GM12878 (cell line): ENCODE results near the gene NCAPD3. TPM values are rescaled to one million over a fixed set of nuclear protein-coding genes. Genes with fewer than 3 reads are reported as not detected.

Source experiments
- ATAC-seq: fragments of 200-7000 bp; cut with Tn5 transposase; 3 replicates; pipeline ENCODE4 v1.9.1; 2020; ENCODE audit warnings: mild to moderate bottlenecking, moderate library complexity
- BruUV-seq: library from RNA; stranded (reverse); fragments of 400-500 nt; replicated peaks from 2 replicates; lab custom pipeline; 2021; lab: Mats Ljungman, UMichigan
- CTCF ChIA-PET: fragments of 300-600 bp; sonication (Branson Sonifier 250); formaldehyde crosslinking; extraction: SDS; loops from one replicate; lab custom pipeline; 2021; ENCODE audit warnings: inconsistent platforms; lab: Yijun Ruan, JAX
- POLR2A ChIA-PET: fragments of 350-600 bp; formaldehyde crosslinking; extraction: SDS; loops from one replicate; lab custom pipeline; 2021; ENCODE audit warnings: inconsistent platforms; lab: Charles Lee
- RAD21 ChIA-PET: fragments of 300-600 bp; sonication (Branson Sonifier 250); formaldehyde crosslinking; loops from one replicate; lab custom pipeline; 2023; ENCODE audit warnings: antibody characterized with exemption; ENCODE audit not compliant: unreplicated experiment; lab: Charles Lee
- SMC1A ChIA-PET: fragments of 300-600 bp; sonication (Branson Sonifier 250); formaldehyde crosslinking; loops from one replicate; lab custom pipeline; 2023; ENCODE audit not compliant: unreplicated experiment, uncharacterized antibody; lab: Charles Lee
- DNase-seq: peaks from one replicate; pipeline ENCODE4 v3.0.0-alpha.2; 2011; ENCODE audit warnings: low read depth, low spot score
- FAIRE-seq: peaks from 3 replicates; lab custom pipeline; 2011; peaks lifted over from hg19 to GRCh38; lab: Jason Lieb, UNC
- H2AFZ ChIP-seq: 2 replicates; pipeline ENCODE4 v1.6.0; 2011; ENCODE audit warnings: low read depth, low read length, control low read depth; ENCODE audit not compliant: control insufficient read depth
- H3K27ac ChIP-seq: 2 replicates; pipeline ENCODE4 v1.5.1; 2011; ENCODE audit warnings: control low read depth; ENCODE audit not compliant: control insufficient read depth, insufficient read depth
- H3K27me3 ChIP-seq, 2 experiments: replicated peaks in 1 of 2; 2 replicates each; pipeline versions ENCODE4 v1.6.0 to v1.6.1; 2011; ENCODE audit warnings: low read length in 1 of 2; ENCODE audit not compliant: control insufficient read depth in 2 of 2, insufficient read depth in 2 of 2
- H3K36me3 ChIP-seq, 2 experiments: 2 replicates each; pipeline ENCODE4 v1.5.1; 2011; ENCODE audit warnings: low read length in 1 of 2; ENCODE audit not compliant: control insufficient read depth in 2 of 2, insufficient read depth in 2 of 2
- H3K4me1 ChIP-seq: 2 replicates; pipeline ENCODE4 v1.6.1; 2011; ENCODE audit warnings: mild to moderate bottlenecking, low read length, moderate library complexity, mixed read lengths; ENCODE audit not compliant: control insufficient read depth, insufficient read depth
- H3K4me2 ChIP-seq: 2 replicates; pipeline ENCODE4 v1.6.0; 2011; ENCODE audit warnings: control low read depth; ENCODE audit not compliant: control insufficient read depth, insufficient read depth
- H3K4me3 ChIP-seq: fragments of 200-600 bp; sonication (generic); 2 replicates; pipeline ENCODE4 v1.5.1; 2016
- H3K79me2 ChIP-seq: 2 replicates; pipeline ENCODE4 v1.6.0; 2011; ENCODE audit warnings: low read length; ENCODE audit not compliant: control insufficient read depth, insufficient read depth
- H3K9ac ChIP-seq: 2 replicates; pipeline ENCODE4 v1.8.0; 2011; ENCODE audit warnings: low read length, control low read depth, mixed read lengths; ENCODE audit not compliant: control insufficient read depth, insufficient read depth
- H3K9me3 ChIP-seq: replicated peaks from 3 replicates; pipeline ENCODE4 v1.5.1; 2011; ENCODE audit warnings: mild to moderate bottlenecking, low read length; ENCODE audit not compliant: control insufficient read depth, insufficient read depth
- H4K20me1 ChIP-seq: 2 replicates; pipeline ENCODE4 v1.6.0; 2011; ENCODE audit not compliant: control insufficient read depth, insufficient read depth
- CREB1 ChIP-seq: IDR thresholded peaks from 2 replicates; pipeline ENCODE4 v1.6.1; 2012; ENCODE audit warnings: low read depth, mild to moderate bottlenecking, inconsistent platforms
- CTCF ChIP-seq, 3 experiments: IDR thresholded peaks in 2 of 3; conservative IDR thresholded peaks in 1 of 3; 2 replicates each; pipeline ENCODE4 v1.5.1; 2011; ENCODE audit warnings: low read depth in 3 of 3, low read length in 3 of 3, mild to moderate bottlenecking in 3 of 3, control low read depth in 2 of 3, moderate library complexity in 2 of 3, inconsistent platforms in 1 of 3, mixed read lengths in 1 of 3; ENCODE audit not compliant: control insufficient read depth in 2 of 3, insufficient read depth in 1 of 3; ENCODE audit errors: extremely low read depth in 1 of 3
- EED ChIP-seq: sonication (generic); IDR thresholded peaks from 2 replicates; pipeline ENCODE4 v1.6.1; 2016; ENCODE audit warnings: antibody characterized with exemption, low read depth
- MTA3 ChIP-seq: IDR thresholded peaks from 2 replicates; pipeline ENCODE4 v1.6.1; 2012; ENCODE audit warnings: low read length, inconsistent platforms, borderline replicate concordance
- NFYA ChIP-seq: IDR thresholded peaks from 2 replicates; pipeline ENCODE4 v1.6.1; 2011; ENCODE audit warnings: low read depth, mild to moderate bottlenecking, low read length, improper control_type of control experiment, borderline replicate concordance
- NR2C2 ChIP-seq: IDR thresholded peaks from 2 replicates; pipeline ENCODE4 v1.6.1; 2011; ENCODE audit warnings: borderline replicate concordance, low read depth; ENCODE audit not compliant: control insufficient read depth, insufficient read length
- PKNOX1 ChIP-seq: fragments of 450-650 bp; IDR thresholded peaks from 2 replicates; pipeline ENCODE4 v1.6.1; 2016; ENCODE audit warnings: mild to moderate bottlenecking
- POLR2AphosphoS5 ChIP-seq: IDR thresholded peaks from 2 replicates; pipeline ENCODE4 v1.6.1; 2011; ENCODE audit warnings: mild to moderate bottlenecking, low read length, inconsistent platforms
- RCOR1 ChIP-seq: conservative IDR thresholded peaks from 2 replicates; pipeline ENCODE4 v1.6.1; 2012; ENCODE audit warnings: low read depth, low read length, improper control_type of control experiment
- SRF ChIP-seq, 2 experiments: IDR thresholded peaks; 2 replicates each; pipeline ENCODE4 v1.6.1; 2011; ENCODE audit warnings: low read depth in 2 of 2, low read length in 2 of 2, mild to moderate bottlenecking in 1 of 2, moderate library complexity in 1 of 2
- ZNF622 ChIP-seq: fragments of 450-650 bp; IDR thresholded peaks from 2 replicates; pipeline ENCODE4 v1.6.1; 2017; ENCODE audit warnings: mild to moderate bottlenecking, inconsistent platforms
- WGBS: methylation state at CpG from one replicate; pipeline ENCODE4 v1.1.6; 2016; ENCODE audit warnings: low lambda C conversion rate; ENCODE audit not compliant: insufficient replicate concordance, insufficient coverage; ENCODE audit errors: missing lambda C conversion rate; 5-methylcytosine and 5-hydroxymethylcytosine counted together
- in situ Hi-C: fragments of 300-500 bp; cut with MboI; formaldehyde crosslinking; loops from 9 replicates; pipeline ENCODE4 v1.14.3; 2018; ENCODE audit warnings: mixed read lengths
- intact Hi-C: fragments of 100-400 bp; cut with micrococcal nuclease; formaldehyde crosslinking; loops from one replicate; pipeline ENCODE4 v1.14.2; 2022; ENCODE audit not compliant: unreplicated experiment
- polyA plus RNA-seq, 11 experiments: library from polyadenylated mRNA; depleted of rRNA in 4 of 11; unstranded in 6 of 11; stranded (reverse) in 5 of 11; fragments of >200 nt; fragmentation: Nextera tagmentation in 4 of 11; fragmentation: Illumina TruSeq in 1 of 11; extraction: Ambion mirVana in 4 of 11; extraction: Trizol in 1 of 11; gene quantifications; 1 replicate in 1 of 11; 2 replicates in 10 of 11; pipeline versions ENCODE4 v1.2.1 to v1.2.3, GENCODE V29; 2011 to 2016; ENCODE audit warnings: inconsistent platforms in 2 of 11, missing spikeins in 2 of 11, low read depth in 1 of 11
- total RNA-seq, 4 experiments: library from RNA; depleted of rRNA in 3 of 4; stranded (reverse); fragments of >200 nt in 3 of 4; fragmentation: Illumina TruSeq in 1 of 4; extraction: Trizol in 1 of 4; gene quantifications; 2 replicates each; pipeline versions ENCODE4 v1.2.1 to v1.2.3, GENCODE V29; 2013 to 2021
- TF ChIP-seq, protein P1 (sequence below): fragments of 150-350 bp; IDR thresholded peaks from 2 replicates; pipeline ENCODE4 v1.6.1; 2014; ENCODE audit warnings: mild to moderate bottlenecking, low read depth, low read length

NCAPD3 gene
- total and polyA plus RNA-seq, 10 of the 15 experiments (the other 5 are each of a cell fraction or from before 2014, with no cell fraction given): 14.9 to 58.2 (median 48.2) TPM

DNA sequence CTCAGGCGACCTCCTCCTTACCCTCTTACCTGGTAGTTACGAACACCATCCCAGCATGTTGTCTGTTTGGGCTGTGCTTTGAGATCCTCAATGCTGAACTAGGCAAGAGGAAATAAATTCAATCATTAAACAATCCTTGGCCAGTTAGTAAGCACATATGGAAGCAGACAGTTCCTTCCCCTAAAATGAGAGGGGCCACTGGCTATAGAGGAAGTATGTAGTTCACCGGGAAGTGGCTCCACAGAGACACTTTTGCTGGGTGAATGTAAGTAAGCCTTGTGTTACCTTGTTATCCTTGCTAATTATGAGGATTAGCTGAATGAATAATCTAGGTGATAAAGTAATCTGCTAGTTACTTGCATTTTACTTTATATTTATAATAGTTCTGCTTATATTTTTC is 26.5 kb upstream of the NCAPD3 start:
- Histone ChIP-seq H3K79me2 (peaks cover 6% of the 10 kb centered on the region), H3K9ac (no peak overlapping the region), H3K4me1 (no peaks in the 10 kb centered on the region), H3K4me3 (no peak overlapping the region), H3K27me3 (no peaks in the 10 kb centered on the region), H3K27ac (no peak overlapping the region), H4K20me1 (no peaks in the 10 kb centered on the region), H3K9me3 (no peaks in the 10 kb centered on the region), H2AFZ (no peak overlapping the region), H3K4me2 (no peak overlapping the region), H3K36me3 (peaks cover 6 to 14% of the 10 kb centered on the region in 2 experiments)
- DNase-seq: no peak
- 92% methylated on average over 3 of the region's 3 CpGs for WGBS
- CTCF ChIA-PET: interaction anchor here (1.3 to 2.3 kb wide), 5 partner anchors 9 to 42 kb away, joined by 4 to 8 read pairs (median 6); no protein-coding TSS in a partner anchor
- POLR2A ChIA-PET: no interaction called here
- in situ Hi-C loops: no loop called here
- intact Hi-C loops: loop anchor here (10.0 kb wide), 1 partner anchor 45 kb away; no protein-coding TSS in a partner anchor
- no peak for TF ChIP-seq CREB1
- no peak for TF ChIP-seq EED
- TF ChIP-seq MTA3: no peak
- TF ChIP-seq, protein P1, sequence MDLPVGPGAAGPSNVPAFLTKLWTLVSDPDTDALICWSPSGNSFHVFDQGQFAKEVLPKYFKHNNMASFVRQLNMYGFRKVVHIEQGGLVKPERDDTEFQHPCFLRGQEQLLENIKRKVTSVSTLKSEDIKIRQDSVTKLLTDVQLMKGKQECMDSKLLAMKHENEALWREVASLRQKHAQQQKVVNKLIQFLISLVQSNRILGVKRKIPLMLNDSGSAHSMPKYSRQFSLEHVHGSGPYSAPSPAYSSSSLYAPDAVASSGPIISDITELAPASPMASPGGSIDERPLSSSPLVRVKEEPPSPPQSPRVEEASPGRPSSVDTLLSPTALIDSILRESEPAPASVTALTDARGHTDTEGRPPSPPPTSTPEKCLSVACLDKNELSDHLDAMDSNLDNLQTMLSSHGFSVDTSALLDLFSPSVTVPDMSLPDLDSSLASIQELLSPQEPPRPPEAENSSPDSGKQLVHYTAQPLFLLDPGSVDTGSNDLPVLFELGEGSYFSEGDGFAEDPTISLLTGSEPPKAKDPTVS: no peak
- no TSS peak for BruUV-seq
- FAIRE-seq: no peak
- RAD21 ChIA-PET: no interaction called here
- SMC1A ChIA-PET: interaction anchor here (1.3 kb wide), 1 partner anchor 23 kb away, joined by 3 read pairs; no protein-coding TSS in a partner anchor
- no peak for ATAC-seq

DNA sequence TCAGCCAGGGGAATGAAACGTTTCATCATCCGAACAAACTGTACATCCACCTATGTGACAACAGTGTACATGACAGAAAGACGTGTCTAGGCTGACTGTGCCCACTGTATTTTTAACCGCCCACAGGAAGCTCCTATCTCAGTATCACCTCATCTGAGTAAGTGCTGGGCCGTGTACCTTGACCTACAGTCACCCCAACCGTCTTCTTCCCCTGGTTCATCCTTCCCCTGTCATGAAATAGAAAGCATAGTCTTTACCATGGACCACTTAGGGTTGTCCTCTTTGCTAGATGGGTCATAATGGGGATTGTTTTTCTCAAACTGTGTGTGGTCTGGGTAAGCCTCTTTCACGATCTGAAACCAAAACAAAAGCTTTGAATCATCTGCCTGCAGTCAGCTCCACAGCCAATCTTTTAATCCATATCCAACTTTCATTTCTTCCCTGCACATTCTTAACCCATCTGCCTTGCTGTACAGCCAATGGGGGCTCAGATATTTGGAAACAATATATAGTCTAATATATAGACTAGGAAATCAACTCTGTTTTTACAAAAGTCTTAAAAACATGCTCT is 25.2 kb upstream of the NCAPD3 start:
- Histone ChIP-seq H3K4me2 (no peak overlapping the region), H2AFZ (no peak overlapping the region), H3K79me2 (peaks cover 6% of the 10 kb centered on the region), H3K4me1 (no peaks in the 10 kb centered on the region), H3K9me3 (no peaks in the 10 kb centered on the region), H3K4me3 (no peak overlapping the region), H3K27ac (no peak overlapping the region), H3K27me3 (no peaks in the 10 kb centered on the region), H3K36me3 (peaks cover 9 to 14% of the 10 kb centered on the region in 2 experiments), H3K9ac (no peak overlapping the region), H4K20me1 (no peaks in the 10 kb centered on the region)
- WGBS: 53% methylated on average over 7 of the region's 7 CpGs
- ChIA-PET CTCF (interaction anchor here (2.3 kb wide), 1 partner anchor 41 kb away, joined by 8 read pairs; no protein-coding TSS in a partner anchor), RAD21 (interaction anchor here (1.0 kb wide), 1 partner anchor 61 kb away, joined by 3 read pairs; no protein-coding TSS in a partner anchor), SMC1A (interaction anchor here (0.6 to 1.8 kb wide), 2 partner anchors 37 to 241 kb away, joined by 4 read pairs; no protein-coding TSS in a partner anchor), POLR2A (interaction anchor here (1.2 kb wide), 1 partner anchor 12 kb away, joined by 3 read pairs; no protein-coding TSS in a partner anchor)
- no peak for FAIRE-seq
- in situ Hi-C loops (no loop called here), intact Hi-C loops (no loop called here)
- BruUV-seq: no TSS peak
- no peak for ATAC-seq
- no peak for DNase-seq
- no peak for TF ChIP-seq PKNOX1
- TF ChIP-seq NFYA: no peak
- no peak for TF ChIP-seq NR2C2
- no peak for TF ChIP-seq ZNF622
- TF ChIP-seq CTCF (IDR thresholded peaks at IDR 0.05 in 2 of 3, conservative IDR thresholded peaks at IDR 0.05 in 1 of 3; ENCODE audit: control insufficient read depth in 2 of 3, extremely low read depth in 1 of 3, insufficient read depth in 1 of 3, low read depth in 3 of 3, low read length in 3 of 3): no peak
- TF ChIP-seq POLR2AphosphoS5: no peak
- TF ChIP-seq SRF (IDR thresholded peaks at IDR 0.05; ENCODE audit: low read depth in 2 of 2, low read length in 2 of 2): no peak
- TF ChIP-seq RCOR1: no peak
